Medulla oblongata (tissue), 1 donor: ENCODE measurements around the gene CYP24A1.

Experiments
- DNase-seq: peaks from one replicate; pipeline ENCODE4 v3.0.0-alpha.2; 2015; ENCODE audit errors: extremely low spot score

Gene CYP24A1

GRCh38 chr20:54173653-54174456 is at the start of gene CYP24A1:
Gene CYP24A1 (minus strand): TSS chr20:54173986. CDS start chr20:54173579, 407 bp downstream.
- DNase-seq: no peak

- DNase-seq: no peak
These were observed 49.5 kb upstream of the CYP24A1 start for GRCh38 chr20:54223285-54223684.

- no peak for DNase-seq
These were observed 48.5 kb upstream of the CYP24A1 start for GRCh38 chr20:54221996-54222890.

- DNase-seq: no peak
These were observed 47.6 kb upstream of the CYP24A1 start for GRCh38 chr20:54221353-54221752.

- no peak for DNase-seq
These were observed 46.9 kb upstream of the CYP24A1 start for GRCh38 chr20:54220722-54221121.

GRCh38 chr20:54219751-54220426 is 46.1 kb upstream of the CYP24A1 start:
- peak; percentile 62 for DNase-seq

GRCh38 chr20:54218470-54218869 is 44.7 kb upstream of the CYP24A1 start:
- no peak for DNase-seq

GRCh38 chr20:54217762-54218161 is 44.0 kb upstream of the CYP24A1 start:
- DNase-seq: no peak

GRCh38 chr20:54215157-54215789 is 41.5 kb upstream of the CYP24A1 start:
- DNase-seq: no peak

GRCh38 chr20:54214566-54214965 is 40.8 kb upstream of the CYP24A1 start:
- DNase-seq: no peak

GRCh38 chr20:54212871-54213270 is 39.1 kb upstream of the CYP24A1 start:
- DNase-seq: no peak

- DNase-seq: no peak
These were observed 38.4 kb upstream of the CYP24A1 start for GRCh38 chr20:54212226-54212625.

GRCh38 chr20:54209216-54209813 is 35.5 kb upstream of the CYP24A1 start:
- DNase-seq: no peak

GRCh38 chr20:54208548-54209176 is 34.9 kb upstream of the CYP24A1 start:
- DNase-seq: peak; percentile 17

- peak; percentile 85 for DNase-seq
These were observed 34.2 kb upstream of the CYP24A1 start, which contains the start of gene PFDN4 for GRCh38 chr20:54207743-54208547. Gene PFDN4 (plus strand): TSS chr20:54208087. CDS start chr20:54208101, 14 bp downstream.

GRCh38 chr20:54207053-54207742 is 33.4 kb upstream of the CYP24A1 start:
- no peak for DNase-seq

GRCh38 chr20:54205450-54205849 is 31.7 kb upstream of the CYP24A1 start:
- no peak for DNase-seq

- no peak for DNase-seq
These were observed 30.7 kb upstream of the CYP24A1 start for GRCh38 chr20:54204481-54204880.

GRCh38 chr20:54204063-54204462 is 30.3 kb upstream of the CYP24A1 start:
- DNase-seq: no peak
